Neural cell (in vitro differentiated cells): ENCODE measurements around the gene CBL. TPM values are rescaled to one million over a fixed set of nuclear protein-coding genes. Genes with fewer than 3 reads are reported as not detected.

ENCODE experiments used
- H2AFZ ChIP-seq: fragments of 200-600, 300-800 bp; sonication (generic), shearing (Covaris generic); 2 replicates; pipeline ENCODE4 v1.6.0; 2014; ENCODE audit warnings: low read depth, mild to moderate bottlenecking, antibody characterized with exemption, low read length, moderate library complexity
- H3F3A ChIP-seq: fragments of 200-600 bp; shearing (Covaris generic); 2 replicates; pipeline ENCODE4 v1.6.1; 2016; ENCODE audit warnings: mild to moderate bottlenecking, moderate library complexity, mixed read lengths, antibody characterized with exemption, low read length; ENCODE audit not compliant: insufficient read depth, poor library complexity, severe bottlenecking
- H3K27ac ChIP-seq: fragments of 200-600, 300-800 bp; sonication (generic), shearing (Covaris generic); 2 replicates; pipeline ENCODE4 v1.5.1; 2014; ENCODE audit warnings: mild to moderate bottlenecking, low read length, moderate library complexity
- H3K27me3 ChIP-seq: fragments of 300-800, 200-600 bp; sonication (generic), shearing (Covaris generic); 2 replicates; pipeline ENCODE4 v1.6.0; 2014; ENCODE audit warnings: mild to moderate bottlenecking, low read depth, low read length, moderate library complexity; ENCODE audit not compliant: insufficient read depth
- H3K36me3 ChIP-seq: fragments of 300-800, 200-600 bp; sonication (generic), shearing (Covaris generic); 2 replicates; pipeline ENCODE4 v1.5.1; 2014; ENCODE audit warnings: mild to moderate bottlenecking, antibody characterized with exemption, low read length, moderate library complexity; ENCODE audit not compliant: insufficient read depth
- H3K4me2 ChIP-seq: fragments of 300-800, 200-600 bp; sonication (generic), shearing (Covaris generic); 2 replicates; pipeline ENCODE4 v1.6.0; 2014; ENCODE audit warnings: mild to moderate bottlenecking, low read length
- H3K4me3 ChIP-seq: fragments of 300-800, 200-600 bp; sonication (generic), shearing (Covaris generic); 2 replicates; pipeline ENCODE4 v1.5.1; 2014; ENCODE audit warnings: mild to moderate bottlenecking, low read length, moderate library complexity
- H3K79me2 ChIP-seq: fragments of 200-600 bp; shearing (Covaris generic); replicated peaks from 2 replicates; pipeline ENCODE4 v1.6.0; 2014; ENCODE audit warnings: mild to moderate bottlenecking, low read length, moderate library complexity; ENCODE audit not compliant: insufficient read depth
- H3K9ac ChIP-seq: fragments of 300-800, 200-600 bp; sonication (generic), shearing (Covaris generic); 2 replicates; pipeline ENCODE4 v1.6.1; 2016; ENCODE audit warnings: mild to moderate bottlenecking, low read length, mixed read lengths
- H3K9me2 ChIP-seq: fragments of 200-600 bp; shearing (Covaris generic); 2 replicates; pipeline ENCODE4 v1.6.1; 2016; ENCODE audit warnings: mild to moderate bottlenecking, low read length, mixed read lengths; ENCODE audit not compliant: insufficient read depth
- H3K9me3 ChIP-seq: fragments of 200-600, 300-800 bp; sonication (generic), shearing (Covaris generic); 2 replicates; pipeline ENCODE4 v1.6.1; 2016; ENCODE audit warnings: mild to moderate bottlenecking, mixed run types, low read length, moderate library complexity, mixed read lengths
- H4K20me1 ChIP-seq: fragments of 200-600 bp; shearing (Covaris generic); 2 replicates; pipeline ENCODE4 v1.6.1; 2016; ENCODE audit warnings: mild to moderate bottlenecking, mixed run types; ENCODE audit not compliant: insufficient read depth
- EP300 ChIP-seq: fragments of 450-650 bp; conservative IDR thresholded peaks from 2 replicates; pipeline ENCODE4 v1.6.1; 2014; ENCODE audit warnings: antibody characterized with exemption, mild to moderate bottlenecking, moderate library complexity; ENCODE audit not compliant: poor library complexity, severe bottlenecking
- EZH2 ChIP-seq: fragments of 200-600, 300-800 bp; shearing (Covaris generic), sonication (generic); IDR thresholded peaks from 2 replicates; pipeline ENCODE4 v1.6.1; 2014; ENCODE audit warnings: antibody characterized with exemption, low read length, borderline replicate concordance, mild to moderate bottlenecking; ENCODE audit not compliant: insufficient read depth, poor library complexity, severe bottlenecking
- MXI1 ChIP-seq: fragments of 450-650 bp; conservative IDR thresholded peaks from 2 replicates; pipeline ENCODE4 v1.6.1; 2014; ENCODE audit warnings: antibody characterized with exemption, mild to moderate bottlenecking; ENCODE audit not compliant: poor library complexity, severe bottlenecking
- POLR2AphosphoS5 ChIP-seq: IDR thresholded peaks from 2 replicates; pipeline ENCODE4 v1.6.1; 2012
- RAD21 ChIP-seq: fragments of 450-650 bp; conservative IDR thresholded peaks from 2 replicates; pipeline ENCODE4 v1.6.1; 2014; ENCODE audit warnings: antibody characterized with exemption, mild to moderate bottlenecking, moderate library complexity
- REST ChIP-seq: IDR thresholded peaks from 2 replicates; pipeline ENCODE4 v1.6.1; 2012; ENCODE audit warnings: borderline replicate concordance
- SMC3 ChIP-seq: fragments of 450-650 bp; conservative IDR thresholded peaks from 2 replicates; pipeline ENCODE4 v1.6.1; 2014; ENCODE audit warnings: antibody characterized with exemption, mild to moderate bottlenecking, moderate library complexity; ENCODE audit not compliant: poor library complexity
- TAF1 ChIP-seq: IDR thresholded peaks from 2 replicates; pipeline ENCODE4 v1.6.1; 2012; ENCODE audit warnings: low read depth
- polyA plus RNA-seq: library from polyadenylated mRNA; depleted of rRNA; stranded (reverse); fragments of >200 nt; gene quantifications from 2 replicates; pipeline ENCODE4 v1.2.3, GENCODE V29; 2014
- TF ChIP-seq, protein P1 (sequence below): fragments of 450-650 bp; IDR thresholded peaks from 2 replicates; pipeline ENCODE4 v1.5.1; 2014; ENCODE audit warnings: antibody characterized with exemption, mild to moderate bottlenecking, moderate library complexity; ENCODE audit not compliant: poor library complexity, severe bottlenecking

Gene CBL
- polyA plus RNA-seq, 1 donor from 2014 or later, result 10.5 TPM

DNA sequence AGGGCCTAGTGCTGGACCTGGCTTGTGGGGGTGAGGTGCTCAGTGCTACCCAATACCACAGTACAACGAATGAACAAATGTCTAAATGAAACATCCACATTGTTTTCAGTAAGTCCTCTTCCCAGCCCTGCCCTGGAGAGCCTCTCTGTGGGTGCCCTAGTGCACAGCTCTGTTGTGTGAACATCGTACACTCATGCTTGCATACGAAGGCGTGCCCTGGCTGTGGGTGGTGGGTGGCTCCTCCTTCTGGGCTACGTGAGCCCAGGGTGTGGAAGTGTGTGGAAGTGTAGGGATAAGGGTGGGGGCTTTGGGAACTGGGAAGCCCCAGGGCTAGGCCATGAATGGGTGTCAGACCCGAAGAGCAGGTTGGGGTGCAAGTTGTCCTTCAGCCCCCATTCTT lies 38.2 kb upstream of the CBL start:
- Histone ChIP-seq H3K9ac (no peak overlapping the region), H3K4me3 (no peak overlapping the region), H3K27ac (no peak overlapping the region), H3K4me2 (no peak overlapping the region), H3K27me3 (peaks cover 13% of the 10 kb centered on the region), H3K36me3 (no peaks in the 10 kb centered on the region), H2AFZ (no peak overlapping the region), H3K9me3 (no peaks in the 10 kb centered on the region), H4K20me1 (no peaks in the 10 kb centered on the region), H3F3A (no peaks in the 10 kb centered on the region), H3K79me2 (no peaks in the 10 kb centered on the region), H3K9me2 (no peaks in the 10 kb centered on the region)
- TF ChIP-seq MXI1, result no peak
- TF ChIP-seq POLR2AphosphoS5, result no peak
- no peak for TF ChIP-seq RAD21
- TF ChIP-seq EP300, result no peak
- TF ChIP-seq SMC3, result no peak
- TF ChIP-seq, protein P1, sequence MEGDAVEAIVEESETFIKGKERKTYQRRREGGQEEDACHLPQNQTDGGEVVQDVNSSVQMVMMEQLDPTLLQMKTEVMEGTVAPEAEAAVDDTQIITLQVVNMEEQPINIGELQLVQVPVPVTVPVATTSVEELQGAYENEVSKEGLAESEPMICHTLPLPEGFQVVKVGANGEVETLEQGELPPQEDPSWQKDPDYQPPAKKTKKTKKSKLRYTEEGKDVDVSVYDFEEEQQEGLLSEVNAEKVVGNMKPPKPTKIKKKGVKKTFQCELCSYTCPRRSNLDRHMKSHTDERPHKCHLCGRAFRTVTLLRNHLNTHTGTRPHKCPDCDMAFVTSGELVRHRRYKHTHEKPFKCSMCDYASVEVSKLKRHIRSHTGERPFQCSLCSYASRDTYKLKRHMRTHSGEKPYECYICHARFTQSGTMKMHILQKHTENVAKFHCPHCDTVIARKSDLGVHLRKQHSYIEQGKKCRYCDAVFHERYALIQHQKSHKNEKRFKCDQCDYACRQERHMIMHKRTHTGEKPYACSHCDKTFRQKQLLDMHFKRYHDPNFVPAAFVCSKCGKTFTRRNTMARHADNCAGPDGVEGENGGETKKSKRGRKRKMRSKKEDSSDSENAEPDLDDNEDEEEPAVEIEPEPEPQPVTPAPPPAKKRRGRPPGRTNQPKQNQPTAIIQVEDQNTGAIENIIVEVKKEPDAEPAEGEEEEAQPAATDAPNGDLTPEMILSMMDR, result no peak
- no peak for TF ChIP-seq REST
- TF ChIP-seq TAF1, result no peak
- no peak for TF ChIP-seq EZH2

- no peak within 1 kb of the TSS for H3K27ac ChIP-seq
- no peaks in the 10 kb centered on the region for H4K20me1 ChIP-seq
- H3K9ac ChIP-seq, result no peak within 1 kb of the TSS
- H3K9me2 ChIP-seq, result no peaks in the 10 kb centered on the region
- H3K9me3 ChIP-seq, result no peaks in the 10 kb centered on the region
- H3K79me2 ChIP-seq, result no peaks in the 10 kb centered on the region
- no peaks in the 10 kb centered on the region for H3F3A ChIP-seq
- H3K4me3 ChIP-seq, result peak within 1 kb of the TSS; percentile 47
- peak within 1 kb of the TSS; percentile 8 for H2AFZ ChIP-seq
- peaks cover 13% of the 10 kb centered on the region for H3K27me3 ChIP-seq
- TF ChIP-seq, protein P1, result peak; percentile 37
- TF ChIP-seq MXI1 (no peak), SMC3 (no peak)
- H3K4me2 ChIP-seq, result no peak within 1 kb of the TSS
- H3K36me3 ChIP-seq, result no peaks in the 10 kb centered on the region
Observed at GRCh38 chr11:119168471-119169281, 37.5 kb upstream of the CBL start, which contains the start of gene NLRX1. Gene NLRX1 (plus strand): TSS chr11:119168725. CDS start chr11:119171404, 2,679 bp downstream.
